ENCODE data around the gene CPLX3.

The CPLX3 gene

DNA sequence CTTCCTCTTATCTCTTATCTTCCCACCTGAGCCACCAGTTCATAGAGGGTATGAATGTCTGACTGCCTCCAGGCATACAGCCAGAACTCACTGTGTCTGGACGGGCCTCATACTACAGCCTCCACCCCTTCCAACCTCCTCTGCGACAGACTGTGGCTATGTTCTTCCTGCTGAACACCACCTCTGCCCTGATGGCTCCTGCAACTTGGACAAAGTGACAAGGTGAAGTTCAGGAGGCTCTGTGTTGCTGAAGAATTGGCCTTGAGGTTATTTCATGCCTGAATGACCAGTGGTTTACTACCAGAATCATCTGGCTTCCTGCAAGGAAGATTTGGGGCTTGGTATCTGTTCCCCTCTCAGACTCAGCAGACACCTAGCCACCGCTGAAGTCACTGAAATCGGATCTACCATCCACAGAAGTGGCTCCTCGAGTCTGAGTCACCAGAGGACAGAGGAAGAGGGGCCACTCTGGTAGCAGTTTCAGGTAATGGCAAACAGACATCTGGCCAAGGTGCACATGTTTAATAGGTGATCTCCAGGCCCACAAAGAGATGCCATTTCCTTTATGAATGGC lies 30.7 kb downstream of the CPLX3 start:
- DNase-seq, result no peak
- intact Hi-C loops (cut with DNase I), result no loop called here

DNA sequence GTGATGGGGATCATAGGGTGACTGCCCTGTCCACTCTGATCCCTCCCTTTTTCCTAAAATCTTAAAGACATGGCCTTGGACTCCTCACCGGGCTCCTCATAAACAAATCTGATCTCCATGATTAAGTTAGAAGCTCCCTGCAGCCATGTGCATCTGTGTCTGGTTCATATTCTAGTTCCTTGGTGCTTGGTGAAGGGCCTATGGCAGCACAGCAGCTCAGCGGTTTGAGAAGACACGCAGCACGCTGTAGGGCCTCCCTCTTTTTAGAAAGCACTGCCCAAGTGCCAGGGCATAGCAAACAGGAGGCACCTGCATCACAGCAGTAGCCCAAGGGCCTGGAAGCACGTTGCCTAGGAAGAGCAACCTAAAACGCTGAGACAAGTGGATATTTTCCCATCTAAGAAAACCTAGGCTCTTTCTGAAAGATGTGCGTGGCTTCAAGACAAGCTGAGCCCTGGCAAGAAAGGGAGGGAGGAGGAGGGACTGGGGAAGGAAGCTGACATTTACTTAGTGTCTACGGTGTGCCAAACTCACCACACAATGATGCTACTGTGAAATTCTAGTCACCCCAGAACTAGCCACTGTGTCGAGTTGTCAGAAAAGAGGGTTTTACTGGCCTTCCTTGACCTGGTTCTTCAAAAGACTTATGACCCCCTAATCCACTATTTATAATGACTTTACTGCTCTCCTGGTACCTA lies 31.4 kb downstream of the CPLX3 start:
- intact Hi-C loops (cut with DNase I), result no loop called here
- no peak for DNase-seq

DNA sequence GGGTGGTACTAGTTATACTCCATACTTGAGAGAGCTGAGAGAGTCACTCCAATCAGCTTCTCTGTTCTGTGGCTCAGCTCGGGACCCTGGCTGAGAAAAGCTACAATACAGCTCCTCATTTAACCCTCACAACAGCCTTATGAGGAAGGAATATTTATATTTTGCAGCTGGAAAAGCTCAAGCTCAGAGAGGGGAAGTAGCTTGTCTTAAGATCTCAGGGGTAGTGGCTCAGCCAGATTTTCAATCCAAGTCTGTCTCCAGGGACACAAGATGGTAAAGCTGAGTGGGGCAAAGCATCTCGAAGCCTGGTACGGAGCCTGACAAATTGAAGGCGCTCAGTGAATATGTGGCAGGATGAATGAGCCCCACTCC lies 31.9 kb downstream of the CPLX3 start:
- no peak for DNase-seq
- intact Hi-C loops (cut with DNase I), result no loop called here

DNA sequence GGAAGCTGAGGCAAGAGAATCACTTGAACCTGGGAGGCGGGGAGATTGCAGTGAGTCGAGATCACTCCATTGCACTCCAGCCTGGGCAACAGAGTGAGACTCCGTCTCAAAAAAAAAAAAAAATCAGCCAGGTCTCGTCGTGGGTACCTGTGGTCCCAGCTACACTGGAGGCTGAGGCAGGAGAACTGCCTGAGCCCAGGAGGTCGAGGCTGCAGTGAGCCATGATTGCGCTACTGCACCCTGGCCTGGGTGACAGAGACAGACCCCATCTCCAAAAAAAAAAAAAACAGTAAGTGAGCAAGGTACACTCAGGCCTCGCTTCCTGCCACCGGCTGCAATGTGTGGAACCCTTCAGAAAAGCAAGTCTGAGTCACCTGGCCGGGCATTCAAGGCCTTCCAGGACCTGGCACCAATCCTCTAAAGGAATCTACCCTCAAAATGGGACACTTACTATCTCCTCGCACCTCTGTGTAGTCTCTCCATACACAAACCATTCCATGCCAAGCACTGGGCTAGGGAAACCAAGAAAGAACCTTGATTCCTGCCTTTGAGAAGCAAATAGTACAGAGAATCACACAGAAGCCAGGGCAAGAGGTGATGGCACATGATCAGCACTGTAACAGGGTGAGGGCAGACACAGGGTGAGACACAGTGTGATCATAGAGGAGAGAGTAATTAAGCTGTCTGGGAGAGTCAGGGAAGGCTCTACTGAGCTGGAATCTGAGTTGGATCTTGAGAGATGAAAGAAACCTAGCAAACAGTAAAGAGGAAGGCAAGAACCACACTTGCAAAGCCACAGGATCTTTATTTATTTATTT lies 37.0 kb downstream of the CPLX3 start:
- intact Hi-C loops (cut with DNase I), result no loop called here
- DNase-seq, result no peak

DNA sequence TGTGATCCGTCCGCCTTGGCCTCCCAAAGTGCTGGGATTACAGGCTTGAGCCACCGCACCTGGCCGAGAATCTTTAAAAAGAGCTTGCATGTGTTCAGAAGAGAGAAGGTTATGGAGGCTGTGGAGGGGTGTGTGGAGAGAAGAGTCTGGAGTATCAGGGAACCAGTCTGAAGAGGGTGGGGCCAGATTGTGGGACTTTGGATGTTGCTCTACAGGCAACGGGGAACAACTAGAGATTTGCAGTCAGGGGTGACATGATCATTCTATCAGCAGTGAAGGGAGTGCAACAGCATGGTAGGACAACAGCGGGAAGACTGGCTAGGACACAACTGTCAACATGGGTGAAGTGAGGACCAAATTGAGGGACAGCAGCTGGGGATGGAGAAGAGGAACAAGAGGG lies 37.9 kb downstream of the CPLX3 start:
- intact Hi-C loops (cut with DNase I), result no loop called here
- no peak for DNase-seq

DNA sequence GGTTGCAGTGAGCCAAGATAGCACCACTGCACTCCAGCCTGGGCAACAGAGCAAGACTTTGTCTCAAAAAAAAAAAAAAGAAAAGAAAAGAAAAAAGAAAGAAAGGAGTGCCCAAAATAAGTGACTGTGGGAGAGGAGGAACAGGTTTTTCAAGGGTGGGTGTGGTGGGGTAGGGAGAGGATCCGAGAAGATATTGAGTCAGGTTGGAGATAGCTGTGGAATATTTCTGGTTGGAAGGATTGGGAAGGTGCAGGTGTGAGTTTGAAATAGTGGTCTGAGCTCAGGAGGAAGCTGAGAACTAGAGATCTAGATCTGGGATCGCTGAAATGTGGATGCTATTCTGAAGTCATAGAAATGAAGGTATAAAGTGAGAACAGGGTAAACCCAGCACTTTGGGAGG lies 38.9 kb downstream of the CPLX3 start:
- DNase-seq, result no peak
- intact Hi-C loops (cut with DNase I), result no loop called here

DNA sequence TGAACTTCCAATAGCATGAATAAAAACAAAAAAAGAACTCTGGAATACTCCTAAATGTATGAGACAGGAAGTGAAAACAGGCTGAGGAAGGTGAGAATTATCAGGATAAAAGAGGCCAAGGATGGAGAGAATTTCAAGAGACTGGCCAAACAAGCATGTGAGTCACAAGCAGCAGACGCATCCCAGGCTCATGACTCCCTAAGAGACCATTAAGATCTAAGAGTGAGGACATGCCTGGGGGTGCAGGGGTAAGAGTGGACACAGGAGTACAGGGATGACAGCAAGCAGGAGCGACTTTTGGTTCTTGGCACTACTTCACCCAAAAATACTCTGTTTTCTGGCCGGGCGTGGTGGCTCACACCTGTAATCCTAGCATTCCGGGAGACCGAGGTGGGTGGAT lies 39.7 kb downstream of the CPLX3 start:
- intact Hi-C loops (cut with DNase I), result no loop called here
- no peak for DNase-seq

DNA sequence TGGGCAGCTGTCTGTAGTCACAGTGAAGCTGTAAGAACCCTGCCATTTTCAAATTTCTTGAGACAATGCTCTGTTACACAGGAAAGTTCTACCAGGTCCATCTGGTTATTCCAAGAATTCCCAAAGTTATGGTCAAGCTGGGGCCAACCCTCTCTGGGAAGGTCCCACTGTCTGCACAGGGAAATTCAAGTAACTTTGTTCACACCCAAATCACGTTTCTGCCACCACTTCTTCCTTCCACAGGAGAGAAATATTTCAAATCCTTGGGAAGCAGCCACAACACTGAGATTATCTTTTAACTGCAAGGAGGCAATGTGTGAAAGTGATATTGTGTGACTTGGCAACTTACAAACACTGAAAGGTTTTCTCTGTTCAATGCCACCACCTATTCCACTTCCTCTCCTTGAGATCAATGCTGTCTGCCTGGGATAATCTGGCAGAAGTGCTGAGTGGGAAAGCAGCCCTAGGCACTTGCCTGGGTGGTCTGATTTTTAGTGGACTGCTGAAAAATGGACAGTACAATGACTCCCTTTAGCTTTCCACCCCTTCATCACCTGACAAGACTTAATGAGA lies 41.1 kb downstream of the CPLX3 start:
- DNase-seq, result no peak
- intact Hi-C loops (cut with DNase I), result no loop called here

DNA sequence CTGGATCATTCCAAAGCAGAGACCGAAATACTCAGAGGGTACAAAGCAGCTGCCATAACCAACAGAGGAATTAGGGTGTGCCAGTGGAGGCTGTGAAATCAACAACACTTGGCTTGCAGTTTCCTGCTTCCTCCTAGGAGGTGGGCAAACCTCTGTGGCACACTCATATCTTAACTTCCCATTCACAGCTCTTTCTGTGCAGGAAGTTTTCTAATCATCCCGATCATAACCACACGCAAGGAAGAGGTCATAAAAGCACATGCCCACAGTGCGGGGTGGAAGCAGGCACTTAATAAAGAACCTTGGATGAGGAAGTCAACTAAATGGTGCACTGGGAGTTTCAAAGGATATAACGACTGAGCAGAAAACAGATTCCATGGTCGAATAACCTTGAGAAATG lies 41.6 kb downstream of the CPLX3 start:
- intact Hi-C loops (cut with DNase I), result no loop called here
- DNase-seq, result peak in 2 of 42 donors; percentile 10 to 40

DNA sequence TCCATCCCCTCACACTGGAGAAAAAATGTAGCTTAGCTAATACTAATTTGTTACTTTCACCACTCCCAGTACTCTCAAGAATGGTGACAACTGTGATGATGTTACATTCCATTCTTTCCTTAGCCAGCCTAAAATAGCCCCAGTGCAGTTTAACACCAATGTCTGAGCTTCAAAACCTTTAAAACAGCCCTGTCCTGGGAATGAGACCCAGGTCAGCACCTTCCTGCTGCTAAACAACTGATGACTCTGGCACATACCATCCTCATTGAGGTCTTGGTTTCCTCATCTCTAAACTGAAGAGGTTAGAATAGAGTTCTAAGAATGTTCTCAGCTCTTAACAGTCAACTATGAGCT lies 42.9 kb downstream of the CPLX3 start:
- intact Hi-C loops (cut with DNase I), result no loop called here
- no peak for DNase-seq

DNA sequence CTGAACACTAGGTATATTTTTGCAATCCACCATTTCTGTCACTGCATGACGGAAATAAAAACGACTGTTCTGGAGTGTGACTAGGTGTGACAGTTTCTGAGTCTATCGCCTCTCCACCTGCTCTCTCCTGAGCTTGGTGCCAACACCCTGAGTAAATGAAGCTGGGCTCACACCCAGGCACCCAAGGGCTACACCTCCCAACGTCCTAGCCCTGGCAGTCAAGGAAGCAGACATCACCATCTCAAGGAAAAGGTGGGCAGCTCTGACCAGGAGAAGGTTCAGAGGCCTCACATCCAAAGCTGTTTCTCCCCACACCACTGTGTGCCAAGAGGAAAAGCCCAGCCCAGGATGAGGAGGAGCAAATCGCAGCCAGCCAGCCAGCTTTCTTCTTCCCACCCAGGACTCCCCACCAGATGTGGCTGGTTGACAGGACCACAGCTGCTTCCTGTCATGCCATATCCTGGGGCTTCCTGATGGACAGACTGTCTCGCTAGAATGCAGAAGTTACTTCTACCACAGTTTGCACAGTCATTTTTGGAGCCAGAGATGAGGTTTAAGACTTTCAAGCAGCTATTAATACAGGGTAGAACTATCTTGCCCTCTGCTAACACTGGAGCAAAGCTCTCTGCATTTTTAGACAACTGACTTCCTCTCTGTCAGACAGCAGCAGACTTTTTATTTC lies 43.4 kb downstream of the CPLX3 start:
- peak in 40 of 42 donors; percentile 27 to 75 (median 52) for DNase-seq
- intact Hi-C loops (cut with DNase I), result no loop called here

DNA sequence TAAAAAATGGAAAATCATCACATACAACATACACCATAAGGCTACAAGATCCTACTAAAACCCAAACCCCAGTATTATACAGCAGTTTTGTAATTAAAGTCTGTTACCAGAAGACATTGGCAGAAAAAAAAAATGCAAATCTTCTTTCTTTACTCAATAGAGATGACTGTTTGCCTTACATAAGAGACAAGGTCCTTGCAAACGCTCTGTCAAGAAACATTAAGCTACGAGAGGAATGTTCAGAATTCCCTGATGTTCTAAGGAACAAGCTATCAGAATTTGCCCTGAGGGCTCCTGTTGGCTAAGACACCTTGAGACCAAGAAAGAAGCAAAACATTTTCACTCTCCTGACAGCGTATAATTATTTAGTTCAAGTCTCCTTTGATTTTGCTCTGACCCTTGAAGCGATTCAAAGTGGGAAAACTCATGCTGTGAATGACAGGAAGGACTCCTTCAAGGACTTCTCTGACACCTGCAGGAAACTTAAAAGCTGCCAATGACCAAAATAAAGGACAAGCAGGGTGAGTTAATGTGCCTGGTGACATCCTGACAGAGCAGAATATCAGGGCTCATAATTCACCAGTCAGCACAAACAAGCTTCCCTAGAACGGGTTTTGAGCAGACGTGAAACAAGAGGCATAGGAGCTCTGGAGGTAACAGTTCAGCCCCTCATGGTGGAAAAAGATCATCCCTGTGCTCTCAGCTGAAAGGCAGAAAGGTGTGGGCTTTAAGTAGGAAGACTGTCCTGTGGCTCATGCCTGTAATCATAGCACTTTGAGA lies 44.2 kb downstream of the CPLX3 start:
- intact Hi-C loops (cut with DNase I), result no loop called here
- DNase-seq, result peak in 1 of 42 donors; percentile 5

DNA sequence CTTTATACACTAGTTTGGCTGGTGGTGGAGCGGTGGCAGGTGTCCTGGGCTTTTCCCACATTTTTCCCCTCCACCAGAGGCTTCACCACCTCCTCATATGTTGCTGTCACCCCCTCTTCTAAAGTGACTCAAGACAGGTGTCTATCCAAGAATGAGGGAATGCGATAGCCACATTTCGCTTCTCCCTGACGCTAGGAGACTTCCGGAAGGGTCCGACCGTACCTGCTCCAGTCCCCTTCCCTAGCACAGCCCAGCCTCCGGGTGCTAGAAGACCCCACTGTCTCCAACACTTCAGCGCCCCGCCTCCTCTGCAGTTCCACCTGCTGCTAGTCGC lies 46.2 kb downstream of the CPLX3 start:
- DNase-seq, result no peak
- intact Hi-C loops (cut with DNase I), result no loop called here

DNA sequence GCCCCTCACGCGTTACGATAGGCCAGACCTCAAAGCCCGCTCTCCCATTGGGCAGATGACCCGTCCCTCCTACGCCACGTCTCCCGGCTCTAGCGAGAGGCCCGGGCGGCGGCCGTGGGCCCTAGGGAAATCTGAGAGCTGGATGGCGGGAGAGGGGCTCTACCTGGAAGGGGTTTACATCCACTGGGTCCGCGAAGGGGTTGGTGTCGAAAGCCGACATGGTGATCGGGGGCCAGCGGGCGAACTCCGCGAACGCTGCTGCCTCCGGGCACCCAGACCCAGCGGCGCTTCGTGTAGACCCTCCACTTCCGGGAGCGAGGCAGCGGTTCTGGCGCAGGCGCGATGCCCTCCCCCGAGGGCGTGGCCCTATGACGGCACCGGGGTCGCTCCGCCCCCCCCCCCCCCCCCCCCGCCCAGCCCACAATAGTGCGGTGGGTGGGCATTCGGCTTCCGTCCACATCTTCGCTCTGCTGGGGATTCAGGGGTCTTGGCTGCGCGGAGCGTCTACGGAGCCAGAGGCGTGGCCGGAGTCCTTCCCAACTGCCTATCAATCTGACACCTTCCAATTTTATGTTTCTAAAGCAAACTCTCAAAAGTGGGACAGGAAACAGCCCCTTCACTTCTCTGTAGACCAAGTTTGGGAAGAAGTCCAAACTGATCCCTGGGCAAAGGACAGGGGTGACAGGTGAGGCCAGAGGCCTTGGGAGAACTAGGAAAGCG lies 46.8 kb downstream of the CPLX3 start, which contains the start of gene SCAMP2:
TSS of gene SCAMP2 (minus strand) at position 330 of the 720 bp plus-strand sequence. CDS start at position 220, 110 bp downstream.
- intact Hi-C loops (cut with DNase I), result no loop called here
- DNase-seq, result peak; percentile 89 to 97 (median 95)

DNA sequence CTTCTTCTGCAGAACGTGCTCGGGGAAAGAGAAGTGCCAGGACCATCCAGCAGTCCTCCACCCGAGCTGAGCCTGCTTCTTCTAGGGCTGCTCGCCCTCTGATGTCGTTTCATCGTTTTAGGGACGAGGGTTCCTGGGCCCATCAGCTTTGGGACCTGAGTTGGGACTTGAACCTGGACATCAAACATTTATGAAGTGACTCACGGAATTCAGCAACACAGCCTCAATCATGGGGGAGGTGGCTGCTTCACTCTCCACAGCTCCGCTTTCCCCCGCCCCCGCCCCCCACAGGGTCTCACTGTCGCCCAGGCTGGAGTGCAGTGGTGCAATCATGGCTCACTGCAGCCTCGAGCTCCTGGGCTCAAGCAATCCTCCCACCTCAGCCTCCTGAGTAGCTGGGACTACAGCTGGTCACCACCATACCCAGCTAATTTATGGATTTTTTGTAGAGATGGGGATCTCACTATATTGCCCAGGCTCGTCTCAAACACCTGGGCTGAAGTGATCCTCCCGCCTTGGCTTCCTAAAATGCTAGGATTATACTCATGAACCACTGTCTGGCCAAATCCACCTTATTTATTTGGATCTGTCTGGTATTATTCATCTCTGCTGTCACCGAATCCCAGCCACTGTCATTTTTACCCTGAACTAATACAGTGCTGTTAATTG lies 47.5 kb downstream of the CPLX3 start:
- peak in 20 of 42 donors; percentile 19 to 57 (median 32) for DNase-seq
- intact Hi-C loops (cut with DNase I), result no loop called here

DNA sequence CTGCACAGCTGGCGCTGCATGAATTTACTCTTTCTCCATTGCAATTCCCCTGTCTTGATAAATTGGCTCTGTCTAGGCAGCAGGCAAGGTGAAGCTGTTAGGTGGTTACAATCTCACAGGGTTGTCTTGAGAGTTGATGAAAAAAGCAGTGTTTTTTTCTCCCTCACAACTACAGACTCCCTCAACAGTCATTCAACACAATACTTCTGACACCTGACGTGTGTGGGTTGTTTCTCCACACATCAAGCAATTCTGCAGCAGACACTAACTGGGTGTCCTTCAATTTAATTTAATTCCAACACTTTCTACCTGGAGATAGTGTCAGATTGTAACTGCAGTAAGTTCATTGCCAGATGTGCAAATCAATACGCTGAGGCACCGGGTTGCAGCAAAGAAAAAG lies 51.8 kb downstream of the CPLX3 start:
- DNase-seq, result peak in 4 of 42 donors; percentile 18 to 54 (median 31)
- intact Hi-C loops (cut with DNase I), result no loop called here
